Cardiac muscle cell (in vitro differentiated cells and primary cell): ENCODE data around the gene KMT2B. TPM values are rescaled to one million over a fixed set of nuclear protein-coding genes. Genes with fewer than 3 reads are reported as not detected.
A peak's percentile ranks its signal among the peaks of the same experiment; 100 is the strongest.

Experiments
- DNase-seq, 2 donors: peaks; one replicate each; pipeline versions ENCODE4 v3.0.0 to v3.0.0-alpha.2; 2010 to 2017; ENCODE audit warnings: low read depth in 1 of 2, low spot score in 1 of 2
- H3K27ac ChIP-seq: fragments of 200-600 bp; sonication (generic); 2 replicates; pipeline ENCODE4 v1.5.1; 2016
- H3K27me3 ChIP-seq: fragments of 200-600 bp; sonication (generic); 2 replicates; pipeline ENCODE4 v1.6.0; 2016; ENCODE audit warnings: control low read depth
- H3K36me3 ChIP-seq: fragments of 200-600 bp; sonication (generic); 2 replicates; pipeline ENCODE4 v1.5.1; 2016; ENCODE audit warnings: control low read depth
- H3K4me1 ChIP-seq: fragments of 200-600 bp; sonication (generic); 2 replicates; pipeline ENCODE4 v1.8.1; 2017; ENCODE audit warnings: low read depth, mild to moderate bottlenecking, mixed run types
- H3K4me3 ChIP-seq: fragments of 200-600 bp; sonication (generic); 2 replicates; pipeline ENCODE4 v1.5.1; 2016; ENCODE audit warnings: mild to moderate bottlenecking
- H3K9me3 ChIP-seq: fragments of 200-600 bp; sonication (generic); 2 replicates; pipeline ENCODE4 v1.5.1; 2017; ENCODE audit warnings: low read depth, mild to moderate bottlenecking, control low read depth
- CTCF ChIP-seq: IDR thresholded peaks from 2 replicates; pipeline ENCODE4 v1.5.1; 2012; ENCODE audit warnings: low read depth, mild to moderate bottlenecking, low read length
- polyA plus RNA-seq: library from polyadenylated mRNA; unstranded; fragments of >200 nt; fragmentation: Nextera tagmentation; extraction: Ambion mirVana; gene quantifications from 2 replicates; pipeline ENCODE4 v1.2.1, GENCODE V29; 2016
- total RNA-seq: library from RNA; depleted of rRNA; stranded (reverse); fragments of >200 nt; gene quantifications from 2 replicates; pipeline ENCODE4 v1.2.3, GENCODE V29; 2016

Gene KMT2B
- total and polyA plus RNA-seq, 2 experiments from 2014 or later = 8.9 to 38.1 TPM

GRCh38 chr19:35777086-35777841, 59.5 kb downstream of the KMT2B start:
- no peak for TF ChIP-seq CTCF
- H3K4me3 ChIP-seq = no peak overlapping the region
- H3K9me3 ChIP-seq = no peaks in the 10 kb centered on the region
- DNase-seq = peak in 1 of 2 donors; percentile 15
- H3K4me1 ChIP-seq = no peaks in the 10 kb centered on the region
- H3K27me3 ChIP-seq = no peaks in the 10 kb centered on the region
- no peaks in the 10 kb centered on the region for H3K36me3 ChIP-seq
- H3K27ac ChIP-seq = no peak overlapping the region

- no peak overlapping the region for H3K27ac ChIP-seq
- no peaks in the 10 kb centered on the region for H3K4me1 ChIP-seq
- TF ChIP-seq CTCF = no peak
- no peak overlapping the region for H3K4me3 ChIP-seq
- H3K36me3 ChIP-seq = no peaks in the 10 kb centered on the region
- no peak for DNase-seq
- no peaks in the 10 kb centered on the region for H3K27me3 ChIP-seq
- no peaks in the 10 kb centered on the region for H3K9me3 ChIP-seq
Observed at GRCh38 chr19:35777961-35778360, 60.2 kb downstream of the KMT2B start.

GRCh38 chr19:35779033-35779432, 61.2 kb downstream of the KMT2B start:
- Histone ChIP-seq H3K9me3 (no peaks in the 10 kb centered on the region), H3K27ac (no peak overlapping the region), H3K36me3 (no peaks in the 10 kb centered on the region), H3K4me3 (no peak overlapping the region), H3K27me3 (no peaks in the 10 kb centered on the region), H3K4me1 (no peaks in the 10 kb centered on the region)
- no peak for DNase-seq
- no peak for TF ChIP-seq CTCF

- H3K36me3 ChIP-seq = no peaks in the 10 kb centered on the region
- TF ChIP-seq CTCF = no peak
- H3K4me3 ChIP-seq = no peak overlapping the region
- DNase-seq = no peak
- H3K9me3 ChIP-seq = no peaks in the 10 kb centered on the region
- no peaks in the 10 kb centered on the region for H3K27me3 ChIP-seq
- no peaks in the 10 kb centered on the region for H3K4me1 ChIP-seq
- no peak overlapping the region for H3K27ac ChIP-seq
Observed at GRCh38 chr19:35780058-35780457, 62.3 kb downstream of the KMT2B start.

GRCh38 chr19:35780717-35781116, 62.9 kb downstream of the KMT2B start:
- no peak overlapping the region for H3K27ac ChIP-seq
- no peaks in the 10 kb centered on the region for H3K27me3 ChIP-seq
- no peak for TF ChIP-seq CTCF
- DNase-seq = no peak
- no peaks in the 10 kb centered on the region for H3K4me1 ChIP-seq
- H3K4me3 ChIP-seq = no peak overlapping the region
- no peaks in the 10 kb centered on the region for H3K36me3 ChIP-seq
- H3K9me3 ChIP-seq = no peaks in the 10 kb centered on the region
